HepG2 (cell line): ENCODE data around the gene KDM2B. TPM values are rescaled to one million over a fixed set of nuclear protein-coding genes. Genes with fewer than 3 reads are reported as not detected.

ENCODE experiments used
- ATAC-seq: fragments of 200-7000 bp; cut with Tn5 transposase; 3 replicates; pipeline ENCODE4 v1.9.1; 2020; ENCODE audit warnings: mild to moderate bottlenecking, moderate library complexity
- BruUV-seq: library from RNA; stranded (reverse); fragments of 400-500 nt; replicated peaks from 2 replicates; lab custom pipeline; 2021; lab: Mats Ljungman, UMichigan
- CTCF ChIA-PET: fragments of 300-600 bp; formaldehyde crosslinking; extraction: SDS; loops from one replicate; lab custom pipeline; 2021; ENCODE audit warnings: low total read pairs, inconsistent platforms, low intra/inter-chr PET ratio; lab: Yijun Ruan, JAX
- POLR2A ChIA-PET: fragments of 350-600 bp; sonication (Branson Sonifier 250); formaldehyde crosslinking; loops from one replicate; lab custom pipeline; 2020; ENCODE audit warnings: antibody characterized with exemption, inconsistent platforms; lab: Yijun Ruan, JAX
- DNase-seq: peaks from one replicate; pipeline ENCODE4 v3.0.0-alpha.2; 2015; ENCODE audit warnings: low spot score
- FAIRE-seq: peaks from 3 replicates; lab custom pipeline; 2011; peaks lifted over from hg19 to GRCh38; lab: Jason Lieb, UNC
- H2AFZ ChIP-seq: one replicate; pipeline ENCODE4 v1.6.1; 2011; ENCODE audit warnings: low read length, inconsistent platforms
- H3K27ac ChIP-seq: fragments of 300-600 bp; 3 replicates; pipeline ENCODE4 v1.8.0; 2011; ENCODE audit warnings: mixed run types, mild to moderate bottlenecking, mixed read lengths, low read length, inconsistent platforms; ENCODE audit not compliant: insufficient read depth; ENCODE audit errors: extremely low read length
- H3K27me3 ChIP-seq, 2 experiments: fragments of 200-600 bp in 1 of 2; 2 replicates in 1 of 2; 3 replicates in 1 of 2; pipeline versions ENCODE4 v1.6.0 to v1.8.0; 2011; ENCODE audit warnings: low read length in 2 of 2, mild to moderate bottlenecking in 2 of 2, moderate library complexity in 2 of 2, inconsistent platforms in 1 of 2; ENCODE audit not compliant: insufficient read depth in 2 of 2, control insufficient read depth in 1 of 2
- H3K36me3 ChIP-seq, 2 experiments: fragments of 200-600 bp in 1 of 2; replicated peaks in 1 of 2; 2 replicates in 1 of 2; 3 replicates in 1 of 2; pipeline versions ENCODE4 v1.5.1 to v1.8.0; 2011; ENCODE audit warnings: low read length in 2 of 2, inconsistent platforms in 1 of 2; ENCODE audit not compliant: insufficient read depth in 2 of 2, control insufficient read depth in 1 of 2
- H3K4me1 ChIP-seq: 2 replicates; pipeline ENCODE4 v1.5.1; 2012; ENCODE audit warnings: low read length, inconsistent platforms; ENCODE audit not compliant: insufficient read depth
- H3K4me2 ChIP-seq: 2 replicates; pipeline ENCODE4 v1.6.0; 2011; ENCODE audit warnings: low read depth, low read length, inconsistent platforms
- H3K4me3 ChIP-seq, 3 experiments: fragments of 200-600 bp in 1 of 3; sonication (generic), shearing (Covaris generic) in 1 of 3; replicated peaks in 1 of 3; 2 replicates each; pipeline ENCODE4 v1.5.1; 2011 to 2016; ENCODE audit warnings: low read length in 3 of 3, inconsistent platforms in 2 of 3, low read depth in 2 of 3, mild to moderate bottlenecking in 2 of 3, control low read depth in 1 of 3, mixed read lengths in 1 of 3; ENCODE audit not compliant: insufficient read depth in 1 of 3
- H3K79me2 ChIP-seq: one replicate; pipeline ENCODE4 v1.6.1; 2011; ENCODE audit warnings: low read length, inconsistent platforms; ENCODE audit not compliant: insufficient read depth
- H3K9ac ChIP-seq: 2 replicates; pipeline ENCODE4 v1.6.0; 2011; ENCODE audit warnings: mild to moderate bottlenecking, low read depth, low read length, inconsistent platforms; ENCODE audit not compliant: insufficient read depth
- H3K9me3 ChIP-seq: 2 replicates; pipeline ENCODE4 v1.5.1; 2012; ENCODE audit warnings: mild to moderate bottlenecking, low read length
- H4K20me1 ChIP-seq: 2 replicates; pipeline ENCODE4 v1.6.0; 2011; ENCODE audit warnings: inconsistent platforms, mild to moderate bottlenecking, low read length, moderate library complexity; ENCODE audit not compliant: insufficient read depth
- ARNT2 ChIP-seq: sonication (generic); formaldehyde crosslinking; IDR thresholded peaks from 2 replicates; pipeline ENCODE4 v1.8.0; 2022; ENCODE audit warnings: mild to moderate bottlenecking, low read depth, missing genetic modification reagents, moderate library complexity
- BCL6 ChIP-seq: IDR thresholded peaks from 2 replicates; pipeline ENCODE4 v1.6.1; 2016; ENCODE audit warnings: missing genetic modification reagents, missing compliant biosample characterization
- CHD2 ChIP-seq: IDR thresholded peaks from 2 replicates; pipeline ENCODE4 v1.6.1; 2011; ENCODE audit warnings: low read depth, low read length, improper control_type of control experiment
- ELF3 ChIP-seq: IDR thresholded peaks from 2 replicates; pipeline ENCODE4 v1.6.1; 2016; ENCODE audit warnings: missing genetic modification reagents, missing compliant biosample characterization
- FOXA1 ChIP-seq, 2 experiments: fragments of 450-650 bp in 1 of 2; sonication (generic) in 1 of 2; formaldehyde crosslinking in 1 of 2; IDR thresholded peaks; 2 replicates each; pipeline versions ENCODE4 v1.4.0 to v1.6.1; 2016 to 2020; ENCODE audit warnings: missing genetic modification reagents in 1 of 2
- IRF9 ChIP-seq: sonication (generic); formaldehyde crosslinking; IDR thresholded peaks from 2 replicates; pipeline ENCODE4 v1.8.0; 2022; ENCODE audit warnings: missing genetic modification reagents, mild to moderate bottlenecking, borderline replicate concordance
- NFKBIZ ChIP-seq: IDR thresholded peaks from 2 replicates; pipeline ENCODE4 v1.6.1; 2018; ENCODE audit warnings: missing genetic modification reagents, missing compliant biosample characterization
- PAXIP1 ChIP-seq: sonication (generic); formaldehyde crosslinking; conservative IDR thresholded peaks from 2 replicates; pipeline ENCODE4 v1.4.0; 2020; ENCODE audit warnings: mild to moderate bottlenecking, missing genetic modification reagents, moderate library complexity
- POLR2G ChIP-seq: fragments of 200-400 bp; formaldehyde crosslinking; IDR thresholded peaks from 2 replicates; pipeline ENCODE4 v1.6.1; 2018; ENCODE audit warnings: mild to moderate bottlenecking, low read depth, low read length, moderate library complexity
- ZNF292 ChIP-seq: sonication (generic); formaldehyde crosslinking; IDR thresholded peaks from 2 replicates; pipeline ENCODE4 v1.8.1; 2022; ENCODE audit warnings: mild to moderate bottlenecking, low read depth, missing genetic modification reagents, borderline replicate concordance
- ZNF543 ChIP-seq: sonication (generic); formaldehyde crosslinking; IDR thresholded peaks from 2 replicates; pipeline ENCODE4 v1.4.0; 2020; ENCODE audit warnings: mild to moderate bottlenecking, missing genetic modification reagents
- ZNF709 ChIP-seq: sonication (generic); formaldehyde crosslinking; IDR thresholded peaks from 2 replicates; pipeline ENCODE4 v1.5.0; 2020; ENCODE audit warnings: mild to moderate bottlenecking, missing genetic modification reagents
- WGBS: methylation state at CpG from one replicate; pipeline ENCODE4 v1.1.6; 2017; ENCODE audit warnings: low lambda C conversion rate; 5-methylcytosine and 5-hydroxymethylcytosine counted together
- in situ Hi-C: cut with HindIII; loops from 2 replicates; pipeline ENCODE4 v1.10.0; 2017; ENCODE audit warnings: low pct_unique_long_range_greater_than_20kb; ENCODE audit not compliant: extremely low pct_ligation_motif_present
- intact Hi-C: fragments of 100-400 bp; cut with micrococcal nuclease; formaldehyde crosslinking; loops from one replicate; pipeline ENCODE4 v1.10.0; 2022; ENCODE audit not compliant: unreplicated experiment
- polyA plus RNA-seq, 8 experiments: library from polyadenylated mRNA; depleted of rRNA in 3 of 8; stranded (reverse) in 7 of 8; unstranded in 1 of 8; fragments of >200 nt; fragmentation: Illumina TruSeq in 4 of 8; extraction: Trizol in 4 of 8; gene quantifications; 2 replicates each; pipeline versions ENCODE4 v1.2.1 to v1.2.3, GENCODE V29; 2011 to 2016; ENCODE audit warnings: low read depth in 4 of 8, missing spikeins in 1 of 8, mixed read lengths in 1 of 8; ENCODE audit not compliant: insufficient read depth in 1 of 8
- total RNA-seq, 5 experiments: library from RNA; depleted of rRNA; stranded (reverse); fragments of >200 nt; fragmentation: Illumina TruSeq; extraction: Trizol; gene quantifications; 2 replicates each; pipeline ENCODE4 v1.2.3, GENCODE V29; 2016; ENCODE audit warnings: low read depth in 1 of 5
- TF ChIP-seq, protein P1 (sequence below): sonication (generic); formaldehyde crosslinking; IDR thresholded peaks from 2 replicates; pipeline ENCODE4 v1.8.1; 2023; ENCODE audit warnings: mild to moderate bottlenecking, moderate library complexity, missing genetic modification reagents

KDM2B gene
- total and polyA plus RNA-seq, 2 of the 13 experiments (the other 11 are each of a cell fraction or from before 2014, with no cell fraction given) = 17.5 to 26.1 TPM

DNA sequence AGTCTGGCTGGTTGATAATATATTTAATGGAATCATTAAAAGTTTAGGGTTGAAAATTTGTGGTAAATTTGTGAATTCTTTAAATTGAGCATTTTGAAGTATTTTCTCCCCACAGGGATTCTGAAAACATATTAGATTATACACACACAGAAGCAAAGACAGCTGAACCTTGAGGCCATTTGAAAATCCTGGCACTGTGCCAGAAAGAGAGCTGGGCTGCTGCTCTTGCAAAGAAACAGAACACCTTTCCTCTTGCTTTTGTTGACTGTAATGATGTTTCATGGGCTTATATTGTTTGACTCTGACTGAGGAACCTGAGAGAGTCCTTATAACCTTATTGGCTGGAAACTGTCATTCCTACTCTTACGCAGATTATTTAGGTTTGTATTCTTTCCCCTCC is 176.1 kb downstream of the KDM2B start:
- peaks cover 40% of the 10 kb centered on the region for H3K4me1 ChIP-seq
- ATAC-seq (no peak), FAIRE-seq (no peak), DNase-seq (peak; percentile 35)
- no peaks in the 10 kb centered on the region for H3K9me3 ChIP-seq
- no peaks in the 10 kb centered on the region; the same call in 1 of the 2 replicates for H4K20me1 ChIP-seq
- H3K9ac ChIP-seq = no peak overlapping the region
- no peak overlapping the region for H3K4me2 ChIP-seq
- H3K79me2 ChIP-seq = peaks cover 63% of the 10 kb centered on the region
- H3K27me3 ChIP-seq = no peaks in the 10 kb centered on the region; a peak in 1 of 5 replicates
- H3K36me3 ChIP-seq = peaks cover 6 to 14% of the 10 kb centered on the region in 2 experiments; a peak in 4 of 5 replicates
- H3K27ac ChIP-seq = no peak overlapping the region
- H2AFZ ChIP-seq = no peak overlapping the region
- WGBS = 93% methylated on average over 1 of the region's 1 CpG
- H3K4me3 ChIP-seq = no peak overlapping the region
- CTCF ChIA-PET = no interaction called here
- POLR2A ChIA-PET = interaction anchor here (1.1 to 1.6 kb wide), 2 partner anchors 52 to 53 kb away, joined by 4 to 8 read pairs; partner anchors contain the start of gene ANAPC5
- intact Hi-C loops = no loop called here
- in situ Hi-C loops = no loop called here
- no TSS peak for BruUV-seq
- TF ChIP-seq POLR2G = no peak
- no peak for TF ChIP-seq ARNT2 (CRISPR knock-in tag)
- no peak for TF ChIP-seq ZNF292 (CRISPR knock-in tag)
- TF ChIP-seq ZNF709 (CRISPR knock-in tag) = no peak
- TF ChIP-seq ELF3 = no peak
- no peak for TF ChIP-seq IRF9
- TF ChIP-seq, protein P1, sequence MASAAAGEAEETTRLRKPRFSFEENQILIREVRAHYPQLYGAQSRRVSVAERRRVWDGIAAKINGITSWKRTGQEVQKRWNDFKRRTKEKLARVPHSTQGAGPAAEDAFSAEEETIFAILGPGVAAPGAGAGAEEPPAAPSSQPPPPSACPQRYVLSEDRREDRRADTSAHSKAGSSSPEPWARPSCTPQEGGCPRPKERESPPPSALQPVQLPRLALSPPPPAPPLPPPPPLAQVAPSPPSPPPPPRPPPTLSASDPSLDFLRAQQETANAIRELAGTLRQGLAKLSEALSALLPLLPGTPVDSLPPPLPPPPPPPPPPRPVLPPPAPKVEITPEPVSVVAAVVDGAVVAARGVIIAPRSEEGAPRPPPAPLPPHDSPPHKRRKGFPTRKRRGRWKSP (CRISPR knock-in tag) = no peak
- no peak for TF ChIP-seq FOXA1 (IDR thresholded peaks at IDR 0.05)
- TF ChIP-seq FOXA1 (CRISPR knock-in tag; IDR thresholded peaks at IDR 0.05) = no peak
- TF ChIP-seq BCL6 (CRISPR knock-in tag) = no peak
- no peak for TF ChIP-seq NFKBIZ
- no peak for TF ChIP-seq CHD2
- TF ChIP-seq PAXIP1 (CRISPR knock-in tag) = no peak
- no peak for TF ChIP-seq ZNF543 (CRISPR knock-in tag)
